ENCODE results near the gene TRIM21. TPM values are rescaled to one million over a fixed set of nuclear protein-coding genes. Genes with fewer than 3 reads are reported as not detected.
"Not testable (repeated sequence)": the region's sequence is repeated elsewhere in the genome, so short reads cannot be mapped to it uniquely, and the experiment has no call there.

Gene TRIM21
- total RNA-seq, 4 donors from 2014 or later = 16.1 to 20.1 (median 17.0) TPM

- Histone ChIP-seq H3K4me3 (no peak overlapping the region), H3K27me3 (no peaks in the 10 kb centered on the region), H3K36me3 (no peaks in the 10 kb centered on the region), H3K27ac (no peak overlapping the region), H3K4me1 (no peaks in the 10 kb centered on the region), H3K9me3 (no peaks in the 10 kb centered on the region)
- ATAC-seq = no peak
- TF ChIP-seq POLR2AphosphoS5 (IDR thresholded peaks at IDR 0.05) (no peak), CTCF (IDR thresholded peaks at IDR 0.05) (no peak), EP300 (IDR thresholded peaks at IDR 0.05) (no peak), POLR2A (IDR thresholded peaks at IDR 0.05) (no peak)
- 70 to 81% methylated on average over 6 to 7 of the region's 8 CpGs for WGBS, 2 donors (ENCODE audit: low coverage in 1 of 2)
Observed at GRCh38 chr11:4418403-4418802, 24.9 kb upstream of the TRIM21 start.

- WGBS, 2 donors (ENCODE audit: low coverage in 1 of 2) = 25 to 45% methylated on average over 1 of the region's 1 CpG
- H3K36me3 ChIP-seq = no peaks in the 10 kb centered on the region
- H3K9me3 ChIP-seq = no peaks in the 10 kb centered on the region
- no peak overlapping the region for H3K27ac ChIP-seq
- no peaks in the 10 kb centered on the region for H3K4me1 ChIP-seq
- TF ChIP-seq CTCF (IDR thresholded peaks at IDR 0.05) (no peak), POLR2AphosphoS5 (IDR thresholded peaks at IDR 0.05) (no peak), POLR2A (IDR thresholded peaks at IDR 0.05) (no peak), EP300 (IDR thresholded peaks at IDR 0.05) (no peak)
- no peak overlapping the region for H3K4me3 ChIP-seq
- no peaks in the 10 kb centered on the region for H3K27me3 ChIP-seq
- ATAC-seq = no peak
Observed at GRCh38 chr11:4416816-4417215, 23.3 kb upstream of the TRIM21 start.

- Histone ChIP-seq H3K36me3 (no peaks in the 10 kb centered on the region), H3K9me3 (no peaks in the 10 kb centered on the region), H3K27ac (no peak overlapping the region), H3K27me3 (no peaks in the 10 kb centered on the region), H3K4me3 (no peak overlapping the region), H3K4me1 (no peaks in the 10 kb centered on the region)
- ATAC-seq = no peak
- TF ChIP-seq POLR2A (IDR thresholded peaks at IDR 0.05) (no peak), CTCF (IDR thresholded peaks at IDR 0.05) (no peak), POLR2AphosphoS5 (IDR thresholded peaks at IDR 0.05) (no peak), EP300 (IDR thresholded peaks at IDR 0.05) (no peak)
- 27 to 38% methylated on average over 1 of the region's 1 CpG for WGBS, 2 donors (ENCODE audit: low coverage in 1 of 2)
Observed at GRCh38 chr11:4416306-4416705, 22.8 kb upstream of the TRIM21 start.

GRCh38 chr11:4406206-4406605 is 12.7 kb upstream of the TRIM21 start:
- H3K27ac ChIP-seq, H3K36me3 ChIP-seq, ATAC-seq, H3K4me1 ChIP-seq, H3K4me3 ChIP-seq, H3K9me3 ChIP-seq, H3K27me3 ChIP-seq: not testable (repeated sequence)
- WGBS, 2 donors (ENCODE audit: low coverage in 1 of 2) = no CpG with 5 or more reads among the region's 6 CpGs

- Histone ChIP-seq H3K4me1 (peaks cover 0 to 28% (median 3%) of the 10 kb centered on the region in 3 donors), H3K9me3 (peaks cover 0 to 8% (median 0%) of the 10 kb centered on the region in 3 donors), H3K27ac (peak overlapping the region in 3 of 4 donors; percentile 84 to 87 (median 85)), H3K27me3 (no peaks in the 10 kb centered on the region), H3K36me3 (peaks cover 0 to 18% of the 10 kb centered on the region in 2 donors), H3K4me3 (peak overlapping the region; percentile 88 to 99)
- TF ChIP-seq POLR2AphosphoS5 (IDR thresholded peaks at IDR 0.05) = no peak
- TF ChIP-seq EP300 (IDR thresholded peaks at IDR 0.05) = no peak
- no peak for TF ChIP-seq POLR2A (IDR thresholded peaks at IDR 0.05)
- TF ChIP-seq CTCF (IDR thresholded peaks at IDR 0.05) = no peak
- 16 to 23% methylated on average over 9 to 10 of the region's 11 CpGs for WGBS, 2 donors (ENCODE audit: low coverage in 1 of 2)
- ATAC-seq = no peak
Observed at GRCh38 chr11:4393858-4394223, 339 bp upstream of the TRIM21 start.
